HG03571 (cell line): Measurements from ENCODE around the gene SOX15.
A peak's percentile ranks its signal among the peaks of the same experiment; 100 is the strongest.

Experiments used
- ATAC-seq: cut with Tn5 transposase; IDR thresholded peaks from one replicate; pipeline ENCODE4 v1.9.1; 2021; ENCODE audit not compliant: unreplicated experiment

The SOX15 gene

GRCh38 chr17:7579001-7579833, 10.7 kb downstream of the SOX15 start, which contains the start of gene CD68:
Gene CD68, plus strand, starts transcription at chr17:7579638. Its CDS starts 40 bp downstream, at chr17:7579678.
- peak; percentile 41 for ATAC-seq

- ATAC-seq = no peak
These were observed 12.3 kb downstream of the SOX15 start for GRCh38 chr17:7577327-7578199.

GRCh38 chr17:7576432-7576937, 13.4 kb downstream of the SOX15 start:
- ATAC-seq = no peak

GRCh38 chr17:7575959-7576358, 13.9 kb downstream of the SOX15 start:
- no peak for ATAC-seq

GRCh38 chr17:7575481-7575883, 14.4 kb downstream of the SOX15 start:
- ATAC-seq = no peak

- ATAC-seq = no peak
These were observed 15.5 kb downstream of the SOX15 start for GRCh38 chr17:7574176-7574953.

- ATAC-seq = no peak
These were observed 16.4 kb downstream of the SOX15 start for GRCh38 chr17:7573324-7574080.

GRCh38 chr17:7572588-7573323, 17.1 kb downstream of the SOX15 start:
- peak; percentile 85 for ATAC-seq

- ATAC-seq = no peak
These were observed 17.6 kb downstream of the SOX15 start for GRCh38 chr17:7572338-7572587.

- ATAC-seq = no peak
These were observed 19.5 kb downstream of the SOX15 start for GRCh38 chr17:7570351-7570750.

- ATAC-seq = no peak
These were observed 20.3 kb downstream of the SOX15 start for GRCh38 chr17:7569571-7569970.

- no peak for ATAC-seq
These were observed 26.6 kb downstream of the SOX15 start for GRCh38 chr17:7563115-7563869.

GRCh38 chr17:7562208-7562605, 27.7 kb downstream of the SOX15 start:
- ATAC-seq = no peak

- ATAC-seq = peak; percentile 57
These were observed 28.2 kb downstream of the SOX15 start, which contains the start of gene SENP3 for GRCh38 chr17:7561589-7562207. Gene SENP3, plus strand, starts transcription at chr17:7561919. Its CDS starts 1,158 bp downstream, at chr17:7563077.

GRCh38 chr17:7561028-7561575, 28.8 kb downstream of the SOX15 start:
- ATAC-seq = no peak

- ATAC-seq = no peak
These were observed 29.5 kb downstream of the SOX15 start for GRCh38 chr17:7560172-7561027.
